Activated CD8-positive, alpha-beta memory T cell treated with anti-CD3 and anti-CD28 coated beads, Interleukin-2, amount 10 ng/mL, durations not matched to agents 7 days and 5 days (primary cell): Measurements from ENCODE around the gene OR10S1. TPM values are rescaled to one million over a fixed set of nuclear protein-coding genes. Genes with fewer than 3 reads are reported as not detected.
"Not testable (repeated sequence)": the region's sequence is repeated elsewhere in the genome, so short reads cannot be mapped to it uniquely, and the experiment has no call there.

Experiments used
- ATAC-seq: fragments of 150-1000 bp; cut with Tn5 transposase; one replicate; pipeline ENCODE4 v1.10.0; 2021; ENCODE audit warnings: moderate library complexity
- CTCF ChIA-PET: fragments of 350-600 bp; sonication (Branson Sonifier 250); formaldehyde crosslinking; loops from one replicate; lab custom pipeline; 2021; ENCODE audit warnings: antibody characterized with exemption; lab: Charles Lee
- DNase-seq: peaks from one replicate; pipeline ENCODE4 v3.0.0-alpha.2; 2020
- H3K27ac Mint-ChIP-seq: one replicate; pipeline ENCODE4 v1.8.0; 2021; ENCODE audit warnings: mild to moderate bottlenecking, mixed read lengths
- H3K27me3 Mint-ChIP-seq: one replicate; pipeline ENCODE4 v1.8.0; 2021; ENCODE audit warnings: mixed read lengths
- H3K36me3 Mint-ChIP-seq: one replicate; pipeline ENCODE4 v1.8.0; 2021; ENCODE audit warnings: mild to moderate bottlenecking, mixed read lengths
- H3K4me1 Mint-ChIP-seq: one replicate; pipeline ENCODE4 v1.8.0; 2021; ENCODE audit warnings: mixed read lengths
- H3K4me3 Mint-ChIP-seq: one replicate; pipeline ENCODE4 v1.8.0; 2021; ENCODE audit warnings: mild to moderate bottlenecking, moderate library complexity, mixed read lengths
- H3K9me3 Mint-ChIP-seq: one replicate; pipeline ENCODE4 v1.8.0; 2022; ENCODE audit warnings: low read depth, mixed read lengths
- total RNA-seq, 2 experiments: library from RNA; stranded (reverse); gene quantifications; one replicate each; pipeline ENCODE4 v1.2.3, GENCODE V29; 2021

Gene OR10S1
- not detected for total RNA-seq

GRCh38 chr11:123977731-123978347 is at the start of gene OR10S1:
Gene OR10S1 (minus strand): TSS chr11:123977781. CDS start chr11:123977664, 117 bp downstream.
- Mint-ChIP-seq H3K27me3 (peaks cover 3% of the 10 kb centered on the region), H3K36me3 (no peaks in the 10 kb centered on the region), H3K9me3 (no peaks in the 10 kb centered on the region), H3K4me3 (no peak within 1 kb of the TSS), H3K4me1 (peaks cover 6% of the 10 kb centered on the region), H3K27ac (no peak within 1 kb of the TSS)
- ATAC-seq (no peak), DNase-seq (no peak)
- CTCF ChIA-PET, result no interaction called here

GRCh38 chr11:124026498-124026897 is 48.9 kb upstream of the OR10S1 start, which contains the start of gene OR10G8:
Gene OR10G8 (plus strand): TSS chr11:124026798. CDS start chr11:124029623, 2,825 bp downstream.
- no peaks in the 10 kb centered on the region for H3K4me1 Mint-ChIP-seq
- ATAC-seq (no peak), DNase-seq (no peak)
- H3K4me3 Mint-ChIP-seq, result no peak within 1 kb of the TSS
- H3K27me3 Mint-ChIP-seq, result no peaks in the 10 kb centered on the region
- no peak within 1 kb of the TSS for H3K27ac Mint-ChIP-seq
- CTCF ChIA-PET, result no interaction called here
- no peaks in the 10 kb centered on the region for H3K9me3 Mint-ChIP-seq
- H3K36me3 Mint-ChIP-seq, result no peaks in the 10 kb centered on the region

- H3K27ac Mint-ChIP-seq, H3K9me3 Mint-ChIP-seq, H3K4me3 Mint-ChIP-seq, H3K27me3 Mint-ChIP-seq, H3K36me3 Mint-ChIP-seq, ATAC-seq, H3K4me1 Mint-ChIP-seq, DNase-seq, CTCF ChIA-PET: not testable (repeated sequence)
These were observed 38.3 kb upstream of the OR10S1 start for GRCh38 chr11:124015837-124016236.

GRCh38 chr11:124012697-124013096 is 35.1 kb upstream of the OR10S1 start, which contains the start of gene OR10G4:
Gene OR10G4 (plus strand): TSS chr11:124012997. CDS start chr11:124015575, 2,578 bp downstream.
- no peaks in the 10 kb centered on the region for H3K4me1 Mint-ChIP-seq
- H3K4me3 Mint-ChIP-seq, result no peak within 1 kb of the TSS

GRCh38 chr11:123995119-123995518 is 17.5 kb upstream of the OR10S1 start, which contains the start of gene OR10G6:
Gene OR10G6 (minus strand): TSS chr11:123995161. CDS start chr11:123995161, 0 bp downstream.
- CTCF ChIA-PET, result no interaction called here
- ATAC-seq, result no peak
- H3K27ac Mint-ChIP-seq, result no peak within 1 kb of the TSS

More at GRCh38 chr11:124012697-124013096, 35.1 kb upstream of the OR10S1 start, which contains the start of gene OR10G4:
- Mint-ChIP-seq H3K36me3 (no peaks in the 10 kb centered on the region), H3K9me3 (no peaks in the 10 kb centered on the region), H3K27ac (no peak within 1 kb of the TSS), H3K27me3 (no peaks in the 10 kb centered on the region)
- no peak for ATAC-seq
- CTCF ChIA-PET, result no interaction called here
- DNase-seq, result no peak

GRCh38 chr11:123979311-123979710 is 1.7 kb upstream of the OR10S1 start:
- no peak for ATAC-seq
- CTCF ChIA-PET, result no interaction called here
- Mint-ChIP-seq H3K27ac (no peak overlapping the region), H3K4me1 (peaks cover 6% of the 10 kb centered on the region), H3K4me3 (no peak overlapping the region), H3K9me3 (no peaks in the 10 kb centered on the region), H3K27me3 (peaks cover 3% of the 10 kb centered on the region), H3K36me3 (no peaks in the 10 kb centered on the region)
- no peak for DNase-seq

More at GRCh38 chr11:123995119-123995518, 17.5 kb upstream of the OR10S1 start, which contains the start of gene OR10G6:
- no peaks in the 10 kb centered on the region for H3K9me3 Mint-ChIP-seq
- H3K36me3 Mint-ChIP-seq, result no peaks in the 10 kb centered on the region
- H3K4me1 Mint-ChIP-seq, result no peaks in the 10 kb centered on the region
- H3K27me3 Mint-ChIP-seq, result no peaks in the 10 kb centered on the region
- no peak within 1 kb of the TSS for H3K4me3 Mint-ChIP-seq
- DNase-seq, result no peak

- ATAC-seq, result no peak
- Mint-ChIP-seq H3K4me3 (no peak overlapping the region), H3K27me3 (peaks cover 3% of the 10 kb centered on the region), H3K9me3 (no peaks in the 10 kb centered on the region), H3K36me3 (no peaks in the 10 kb centered on the region), H3K4me1 (peaks cover 6% of the 10 kb centered on the region), H3K27ac (no peak overlapping the region)
- DNase-seq, result no peak
- CTCF ChIA-PET, result no interaction called here
These were observed 616 bp downstream of the OR10S1 start for GRCh38 chr11:123976770-123977560.

GRCh38 chr11:123973816-123974215 is 3.8 kb downstream of the OR10S1 start:
- no peaks in the 10 kb centered on the region for H3K36me3 Mint-ChIP-seq

GRCh38 chr11:123956752-123957151 is 20.8 kb downstream of the OR10S1 start:
- no peaks in the 10 kb centered on the region for H3K27me3 Mint-ChIP-seq
- ATAC-seq (no peak), DNase-seq (no peak)
- no peak overlapping the region for H3K4me3 Mint-ChIP-seq
- no peak overlapping the region for H3K27ac Mint-ChIP-seq
- CTCF ChIA-PET, result no interaction called here
- H3K9me3 Mint-ChIP-seq, result no peaks in the 10 kb centered on the region
- H3K4me1 Mint-ChIP-seq, result no peaks in the 10 kb centered on the region
- H3K36me3 Mint-ChIP-seq, result no peaks in the 10 kb centered on the region

More at GRCh38 chr11:123973816-123974215, 3.8 kb downstream of the OR10S1 start:
- Mint-ChIP-seq H3K27ac (no peak overlapping the region), H3K4me1 (peaks cover 6% of the 10 kb centered on the region), H3K9me3 (no peaks in the 10 kb centered on the region), H3K4me3 (no peak overlapping the region), H3K27me3 (peaks cover 3% of the 10 kb centered on the region)
- ATAC-seq (no peak), DNase-seq (no peak)
- CTCF ChIA-PET, result no interaction called here

GRCh38 chr11:123945132-123945531 is 32.4 kb downstream of the OR10S1 start:
- H3K36me3 Mint-ChIP-seq, result no peaks in the 10 kb centered on the region
- CTCF ChIA-PET, result no interaction called here
- no peak overlapping the region for H3K27ac Mint-ChIP-seq
- no peak for ATAC-seq
- H3K4me1 Mint-ChIP-seq, result no peaks in the 10 kb centered on the region
- no peaks in the 10 kb centered on the region for H3K27me3 Mint-ChIP-seq
- H3K9me3 Mint-ChIP-seq, result no peaks in the 10 kb centered on the region
- no peak for DNase-seq
- no peak overlapping the region for H3K4me3 Mint-ChIP-seq

- H3K27me3 Mint-ChIP-seq, result no peaks in the 10 kb centered on the region
- no peak within 1 kb of the TSS for H3K27ac Mint-ChIP-seq
- CTCF ChIA-PET, result no interaction called here
- H3K4me3 Mint-ChIP-seq, result no peak within 1 kb of the TSS
- ATAC-seq, result no peak
- H3K9me3 Mint-ChIP-seq, result peaks cover 2% of the 10 kb centered on the region
- H3K4me1 Mint-ChIP-seq, result no peaks in the 10 kb centered on the region
- no peak for DNase-seq
- no peaks in the 10 kb centered on the region for H3K36me3 Mint-ChIP-seq
These were observed 33.8 kb downstream of the OR10S1 start, which contains the start of gene OR6T1 for GRCh38 chr11:123943738-123944137. Gene OR6T1 (minus strand): TSS chr11:123943838. CDS start chr11:123943838, 0 bp downstream.

GRCh38 chr11:123942413-123942812 is 35.2 kb downstream of the OR10S1 start:
- ATAC-seq (no peak), DNase-seq (no peak)
- H3K9me3 Mint-ChIP-seq, result peaks cover 2% of the 10 kb centered on the region
- no peak overlapping the region for H3K4me3 Mint-ChIP-seq
- CTCF ChIA-PET, result no interaction called here
- no peak overlapping the region for H3K27ac Mint-ChIP-seq
- no peaks in the 10 kb centered on the region for H3K36me3 Mint-ChIP-seq
- no peaks in the 10 kb centered on the region for H3K27me3 Mint-ChIP-seq
- no peaks in the 10 kb centered on the region for H3K4me1 Mint-ChIP-seq

GRCh38 chr11:123939317-123939716 is 38.3 kb downstream of the OR10S1 start, which contains the start of gene OR4D5:
Gene OR4D5 (plus strand): TSS chr11:123939617. CDS start chr11:123939617, 0 bp downstream.
- no peak within 1 kb of the TSS for H3K27ac Mint-ChIP-seq
- peaks cover 2% of the 10 kb centered on the region for H3K9me3 Mint-ChIP-seq
- DNase-seq (no peak), ATAC-seq (no peak)
- no peaks in the 10 kb centered on the region for H3K36me3 Mint-ChIP-seq
- no peaks in the 10 kb centered on the region for H3K4me1 Mint-ChIP-seq
- CTCF ChIA-PET, result no interaction called here
- no peak within 1 kb of the TSS for H3K4me3 Mint-ChIP-seq
- no peaks in the 10 kb centered on the region for H3K27me3 Mint-ChIP-seq
